ENCODE measurements around the gene TMEM270.

TMEM270 gene

DNA sequence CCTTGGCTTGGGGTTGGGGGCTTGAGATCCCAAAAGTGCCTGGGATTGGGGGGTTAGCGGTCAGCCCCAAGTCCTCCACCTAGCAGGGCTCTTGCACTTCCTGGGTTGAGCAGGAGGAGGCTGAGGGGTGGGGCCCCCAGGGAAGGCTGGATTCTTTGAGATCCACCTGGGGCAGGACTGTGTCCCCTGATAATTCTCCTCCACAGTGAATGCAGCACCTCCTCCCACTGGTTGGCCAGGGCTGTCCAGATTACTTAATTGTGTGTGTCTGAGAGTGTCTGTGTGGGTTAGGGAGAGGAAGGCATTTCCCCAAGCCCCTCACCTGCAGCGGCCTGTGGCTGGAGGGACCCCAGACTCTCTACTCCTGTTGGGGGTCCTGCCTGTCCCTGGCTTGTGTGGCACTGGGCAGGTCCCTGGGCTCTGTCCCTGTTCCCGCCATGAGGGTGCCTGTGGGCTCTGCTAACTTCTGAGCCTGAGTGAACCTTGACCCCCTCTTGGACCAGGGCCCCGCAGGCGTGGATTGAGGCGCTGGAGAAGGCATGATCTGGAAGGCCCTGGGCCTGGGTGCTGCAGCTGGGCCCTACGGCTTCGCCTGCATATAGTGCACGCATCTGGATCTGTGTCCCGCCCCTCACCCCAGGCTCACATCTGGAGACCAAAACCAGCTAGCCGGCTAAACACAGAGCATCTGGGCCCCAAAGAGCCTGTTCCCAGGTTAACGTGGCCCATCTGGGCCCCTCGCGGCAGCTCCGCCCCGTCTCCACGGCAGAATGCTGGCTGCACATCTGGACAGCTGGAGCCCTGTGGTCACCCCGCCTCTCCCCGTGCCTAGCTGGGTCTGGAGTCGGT, 10.4 kb downstream of the TMEM270 start:
- Histone ChIP-seq H3F3A (ENCODE audit: insufficient read depth, low read length) (no peaks in the 10 kb centered on the region), H3K79me2 (ENCODE audit: insufficient read depth, low read length) (no peaks in the 10 kb centered on the region), H3K27ac (ENCODE audit: low read depth, low read length, poor library complexity, severe bottlenecking) (no peak overlapping the region), H3K36me3 (ENCODE audit: insufficient read depth, low read length) (no peaks in the 10 kb centered on the region), H4K20me1 (ENCODE audit: insufficient read depth, low read length) (no peaks in the 10 kb centered on the region), H3K4me2 (ENCODE audit: low read length) (no peak overlapping the region), H2AFZ (ENCODE audit: low read length) (no peak overlapping the region), H3K4me1 (ENCODE audit: insufficient read depth, low read length, severe bottlenecking) (no peaks in the 10 kb centered on the region), H3K9me2 (ENCODE audit: low read depth, low read length) (no peaks in the 10 kb centered on the region), H3K27me3 (ENCODE audit: insufficient read depth, low read length) (peaks cover 7% of the 10 kb centered on the region), H3K9me3 (ENCODE audit: low read length) (no peaks in the 10 kb centered on the region), H3K9ac (ENCODE audit: low read length) (no peak overlapping the region), H3K4me3 (ENCODE audit: low read depth, low read length, poor library complexity, severe bottlenecking) (no peak overlapping the region)
- TF ChIP-seq CTCF (IDR thresholded peaks at IDR 0.05; ENCODE audit: low read length) (no peak), EZH2 (IDR thresholded peaks at IDR 0.05; ENCODE audit: borderline replicate concordance, low read length) (no peak)

- Histone ChIP-seq H3K4me1 (ENCODE audit: insufficient read depth, low read length, severe bottlenecking) (no peaks in the 10 kb centered on the region), H3K9ac (ENCODE audit: low read length) (no peak overlapping the region), H3F3A (ENCODE audit: insufficient read depth, low read length) (no peaks in the 10 kb centered on the region), H3K79me2 (ENCODE audit: insufficient read depth, low read length) (no peaks in the 10 kb centered on the region), H3K27ac (ENCODE audit: low read depth, low read length, poor library complexity, severe bottlenecking) (no peak overlapping the region), H2AFZ (ENCODE audit: low read length) (no peak overlapping the region), H4K20me1 (ENCODE audit: insufficient read depth, low read length) (no peaks in the 10 kb centered on the region), H3K9me3 (ENCODE audit: low read length) (no peaks in the 10 kb centered on the region), H3K4me3 (ENCODE audit: low read depth, low read length, poor library complexity, severe bottlenecking) (no peak overlapping the region), H3K4me2 (ENCODE audit: low read length) (no peak overlapping the region), H3K36me3 (ENCODE audit: insufficient read depth, low read length) (no peaks in the 10 kb centered on the region), H3K27me3 (ENCODE audit: insufficient read depth, low read length) (peaks cover 7% of the 10 kb centered on the region), H3K9me2 (ENCODE audit: low read depth, low read length) (no peaks in the 10 kb centered on the region)
- TF ChIP-seq CTCF (IDR thresholded peaks at IDR 0.05; ENCODE audit: low read length) (no peak), EZH2 (IDR thresholded peaks at IDR 0.05; ENCODE audit: borderline replicate concordance, low read length) (no peak)
Measured at GRCh38 chr7:73872056-73872908, 11.3 kb downstream of the TMEM270 start.

DNA sequence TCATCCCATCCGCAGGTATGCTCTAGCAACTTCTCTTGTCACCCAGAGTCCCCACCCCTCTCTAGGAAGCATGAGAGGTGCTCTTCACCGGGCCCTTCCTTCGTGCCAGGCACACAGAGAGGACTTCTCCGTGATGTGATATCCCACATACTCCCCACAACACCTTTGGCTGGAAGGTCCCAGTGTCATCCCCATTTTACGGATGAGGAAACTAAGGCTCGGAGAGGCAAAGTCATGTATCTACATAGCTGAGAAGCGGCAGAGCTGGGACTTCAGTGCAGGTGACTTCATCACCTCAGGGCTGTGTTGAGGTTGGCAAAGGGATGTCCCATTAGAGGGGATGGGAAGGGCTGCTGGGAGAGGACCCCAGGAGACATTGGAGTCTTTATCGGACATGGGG, 15.4 kb downstream of the TMEM270 start:
- Histone ChIP-seq H3K4me1 (ENCODE audit: insufficient read depth, low read length, severe bottlenecking) (no peaks in the 10 kb centered on the region), H2AFZ (ENCODE audit: low read length) (no peak overlapping the region), H3K27ac (ENCODE audit: low read depth, low read length, poor library complexity, severe bottlenecking) (no peak overlapping the region), H3K79me2 (ENCODE audit: insufficient read depth, low read length) (no peaks in the 10 kb centered on the region), H3K4me3 (ENCODE audit: low read depth, low read length, poor library complexity, severe bottlenecking) (no peak overlapping the region), H3K9me2 (ENCODE audit: low read depth, low read length) (no peaks in the 10 kb centered on the region), H3F3A (ENCODE audit: insufficient read depth, low read length) (no peaks in the 10 kb centered on the region), H4K20me1 (ENCODE audit: insufficient read depth, low read length) (no peaks in the 10 kb centered on the region), H3K27me3 (ENCODE audit: insufficient read depth, low read length) (peaks cover 14% of the 10 kb centered on the region), H3K4me2 (ENCODE audit: low read length) (no peak overlapping the region), H3K9me3 (ENCODE audit: low read length) (no peaks in the 10 kb centered on the region), H3K36me3 (ENCODE audit: insufficient read depth, low read length) (no peaks in the 10 kb centered on the region), H3K9ac (ENCODE audit: low read length) (no peak overlapping the region)
- TF ChIP-seq CTCF (IDR thresholded peaks at IDR 0.05; ENCODE audit: low read length) (no peak), EZH2 (IDR thresholded peaks at IDR 0.05; ENCODE audit: borderline replicate concordance, low read length) (no peak)
